HepG2 (cell line): ENCODE data around the gene TPM2. TPM values are rescaled to one million over a fixed set of nuclear protein-coding genes. Genes with fewer than 3 reads are reported as not detected.

Source experiments
- CC2D1A ChIP-seq: sonication (generic); formaldehyde crosslinking; IDR thresholded peaks from 2 replicates; pipeline ENCODE4 v1.8.1; 2023; ENCODE audit warnings: mild to moderate bottlenecking, missing genetic modification reagents
- EHMT2 ChIP-seq: fragments of 200-600 bp; sonication (generic); IDR thresholded peaks from 2 replicates; pipeline ENCODE4 v1.7.0; 2017; ENCODE audit warnings: antibody characterized with exemption, low read depth, low read length, borderline replicate concordance
- FLYWCH1 ChIP-seq: sonication (generic); formaldehyde crosslinking; IDR thresholded peaks from 2 replicates; pipeline ENCODE4 v1.8.1; 2023; ENCODE audit warnings: mild to moderate bottlenecking, missing genetic modification reagents
- HBP1 ChIP-seq: IDR thresholded peaks from 2 replicates; pipeline ENCODE4 v1.6.1; 2016; ENCODE audit warnings: low read depth, control low read depth
- HMG20B ChIP-seq: conservative IDR thresholded peaks from 2 replicates; pipeline ENCODE4 v1.6.1; 2016; ENCODE audit warnings: missing genetic modification reagents, missing compliant biosample characterization
- HNF1B ChIP-seq: sonication (generic); formaldehyde crosslinking; IDR thresholded peaks from 2 replicates; pipeline ENCODE4 v1.5.1; 2020; ENCODE audit warnings: mild to moderate bottlenecking, moderate library complexity, missing genetic modification reagents
- IRX3 ChIP-seq: sonication (generic); formaldehyde crosslinking; IDR thresholded peaks from 2 replicates; pipeline ENCODE4 v1.8.1; 2023; ENCODE audit warnings: mild to moderate bottlenecking, low read depth, missing genetic modification reagents, borderline replicate concordance
- JARID2 ChIP-seq: sonication (generic); formaldehyde crosslinking; IDR thresholded peaks from 2 replicates; pipeline ENCODE4 v1.8.1; 2023; ENCODE audit warnings: missing genetic modification reagents, inconsistent platforms; ENCODE audit not compliant: insufficient replicate concordance
- MAX ChIP-seq: IDR thresholded peaks from 2 replicates; pipeline ENCODE4 v1.6.1; 2012; ENCODE audit warnings: inconsistent platforms
- MAZ ChIP-seq, 2 experiments: sonication (generic) in 1 of 2; formaldehyde crosslinking in 1 of 2; IDR thresholded peaks; 2 replicates each; pipeline versions ENCODE4 v1.5.0 to v1.6.1; 2012 to 2020; ENCODE audit warnings: low read depth in 2 of 2, mild to moderate bottlenecking in 2 of 2, borderline replicate concordance in 1 of 2, improper control_type of control experiment in 1 of 2, low read length in 1 of 2, missing genetic modification reagents in 1 of 2, moderate library complexity in 1 of 2
- NFIB ChIP-seq: sonication (generic); formaldehyde crosslinking; IDR thresholded peaks from 2 replicates; pipeline ENCODE4 v1.9.0; 2021; ENCODE audit warnings: missing genetic modification reagents, mild to moderate bottlenecking, borderline replicate concordance
- NFYB ChIP-seq: sonication (generic); formaldehyde crosslinking; IDR thresholded peaks from 2 replicates; pipeline ENCODE4 v1.4.0; 2020; ENCODE audit warnings: missing genetic modification reagents
- TEAD3 ChIP-seq: optimal IDR thresholded peaks from 2 replicates; pipeline ENCODE3; 2016; ENCODE audit warnings: borderline replicate concordance
- ZBTB33 ChIP-seq: sonication (generic); formaldehyde crosslinking; IDR thresholded peaks from 2 replicates; pipeline ENCODE4 v1.4.0; 2020; ENCODE audit warnings: missing genetic modification reagents
- ZBTB38 ChIP-seq: sonication (generic); formaldehyde crosslinking; IDR thresholded peaks from 2 replicates; pipeline ENCODE4 v1.5.1; 2020; ENCODE audit warnings: mild to moderate bottlenecking, missing genetic modification reagents
- ZNF121 ChIP-seq: sonication (generic); formaldehyde crosslinking; IDR thresholded peaks from 2 replicates; pipeline ENCODE4 v1.5.0; 2020; ENCODE audit warnings: mild to moderate bottlenecking, missing genetic modification reagents
- ZNF276 ChIP-seq: sonication (generic); formaldehyde crosslinking; IDR thresholded peaks from 2 replicates; pipeline ENCODE4 v1.4.0; 2020; ENCODE audit warnings: mild to moderate bottlenecking, low read depth, missing genetic modification reagents
- ZNF292 ChIP-seq: sonication (generic); formaldehyde crosslinking; IDR thresholded peaks from 2 replicates; pipeline ENCODE4 v1.8.1; 2022; ENCODE audit warnings: mild to moderate bottlenecking, low read depth, missing genetic modification reagents, borderline replicate concordance
- ZNF446 ChIP-seq: sonication (generic); formaldehyde crosslinking; IDR thresholded peaks from 2 replicates; pipeline ENCODE4 v1.5.0; 2020; ENCODE audit warnings: mild to moderate bottlenecking, missing genetic modification reagents
- polyA plus RNA-seq, 8 experiments: library from polyadenylated mRNA; depleted of rRNA in 3 of 8; stranded (reverse) in 7 of 8; unstranded in 1 of 8; fragments of >200 nt; fragmentation: Illumina TruSeq in 4 of 8; extraction: Trizol in 4 of 8; gene quantifications; 2 replicates each; pipeline versions ENCODE4 v1.2.1 to v1.2.3, GENCODE V29; 2011 to 2016; ENCODE audit warnings: low read depth in 4 of 8, missing spikeins in 1 of 8, mixed read lengths in 1 of 8; ENCODE audit not compliant: insufficient read depth in 1 of 8
- total RNA-seq, 5 experiments: library from RNA; depleted of rRNA; stranded (reverse); fragments of >200 nt; fragmentation: Illumina TruSeq; extraction: Trizol; gene quantifications; 2 replicates each; pipeline ENCODE4 v1.2.3, GENCODE V29; 2016; ENCODE audit warnings: low read depth in 1 of 5

Gene TPM2
- total and polyA plus RNA-seq, 2 of the 13 experiments (the other 11 are each of a cell fraction or from before 2014, with no cell fraction given): 3.1 to 10.7 TPM

GRCh38 chr9:35664531-35665470 is 24.9 kb downstream of the TPM2 start, which contains the start of gene ARHGEF39 (continued):
- TF ChIP-seq HNF1B (CRISPR knock-in tag) (0 out of 2 replicates have a peak, but pooled peaks have one; percentile 54), FLYWCH1 (0 out of 2 replicates have a peak, but pooled peaks have one; percentile 48), EHMT2 (no peak), IRX3 (CRISPR knock-in tag) (no peak; the same call in 1 of the 2 replicates), ZNF121 (CRISPR knock-in tag) (0 out of 2 replicates have a peak, but pooled peaks have one; percentile 25), CC2D1A (CRISPR knock-in tag) (0 out of 2 replicates have a peak, but pooled peaks have one; percentile 68), HMG20B (CRISPR knock-in tag) (peak; percentile 52; the same call in 1 of the 2 replicates), MAX (peak; percentile 95), ZNF292 (CRISPR knock-in tag) (no peak), JARID2 (CRISPR knock-in tag) (no peak), HBP1 (peak; percentile 31; the same call in 1 of the 2 replicates), TEAD3 (CRISPR knock-in tag) (peak; percentile 75), ZBTB33 (CRISPR knock-in tag) (peak; percentile 52; the same call in 1 of the 2 replicates), ZNF446 (CRISPR knock-in tag) (0 out of 2 replicates have a peak, but pooled peaks have one; percentile 21), ZNF276 (CRISPR knock-in tag) (no peak), MAZ (IDR thresholded peaks at IDR 0.05; ENCODE audit: borderline replicate concordance, low read depth, low read length) (peak; percentile 91), MAZ (CRISPR knock-in tag; IDR thresholded peaks at IDR 0.05; ENCODE audit: low read depth) (peak; percentile 87; the same call in 1 of the 2 replicates), NFIB (CRISPR knock-in tag) (no peak), ZBTB38 (CRISPR knock-in tag) (peak; percentile 59; the same call in 1 of the 2 replicates), NFYB (CRISPR knock-in tag) (peak; percentile 19)
